Islet precursor cell (in vitro differentiated cells): ENCODE data around the gene OOSP4A.
A peak's percentile ranks its signal among the peaks of the same experiment; 100 is the strongest.

Experiments
- DNase-seq: peaks from one replicate; pipeline ENCODE4 v3.0.0-alpha.2; 2018

The OOSP4A gene

GRCh38 chr11:59963733-59964132 is at the start of gene OOSP4A:
OOSP4A (plus strand) TSS chr11:59964033; CDS start chr11:59964033, 0 bp downstream.
- no peak for DNase-seq

- DNase-seq: no peak
Measured at GRCh38 chr11:59918480-59918879, 45.4 kb upstream of the OOSP4A start.

- DNase-seq: no peak
Measured at GRCh38 chr11:59918987-59919589, 44.7 kb upstream of the OOSP4A start.

- no peak for DNase-seq
Measured at GRCh38 chr11:59923813-59924212, 40.0 kb upstream of the OOSP4A start.

GRCh38 chr11:59931688-59932087 is 32.1 kb upstream of the OOSP4A start:
- DNase-seq: no peak

- no peak for DNase-seq
Measured at GRCh38 chr11:59938132-59938531, 25.7 kb upstream of the OOSP4A start, which contains the start of gene OOSP1. OOSP1 (plus strand) TSS chr11:59938432; CDS start chr11:59938455, 23 bp downstream.

GRCh38 chr11:59938718-59939117 is 25.1 kb upstream of the OOSP4A start:
- no peak for DNase-seq

- no peak for DNase-seq
Measured at GRCh38 chr11:59939482-59939881, 24.4 kb upstream of the OOSP4A start.

GRCh38 chr11:59941091-59941490 is 22.7 kb upstream of the OOSP4A start:
- no peak for DNase-seq

- peak; percentile 54 for DNase-seq
Measured at GRCh38 chr11:59943997-59944714, 19.7 kb upstream of the OOSP4A start.

- no peak for DNase-seq
Measured at GRCh38 chr11:59944720-59945119, 19.1 kb upstream of the OOSP4A start.

GRCh38 chr11:59953463-59954218 is 10.2 kb upstream of the OOSP4A start:
- DNase-seq: no peak

- DNase-seq: no peak
Measured at GRCh38 chr11:59954219-59954847, 9.5 kb upstream of the OOSP4A start.

GRCh38 chr11:59957094-59957493 is 6.7 kb upstream of the OOSP4A start:
- no peak for DNase-seq

- no peak for DNase-seq
Measured at GRCh38 chr11:59960502-59961381, 3.1 kb upstream of the OOSP4A start.

GRCh38 chr11:59962107-59962482 is 1.7 kb upstream of the OOSP4A start:
- DNase-seq: no peak

GRCh38 chr11:59965424-59965823 is 1.6 kb downstream of the OOSP4A start:
- no peak for DNase-seq

GRCh38 chr11:59966201-59966600 is 2.4 kb downstream of the OOSP4A start:
- DNase-seq: no peak

- no peak for DNase-seq
Measured at GRCh38 chr11:59967677-59968394, 4.0 kb downstream of the OOSP4A start.

GRCh38 chr11:59968395-59968783 is 4.6 kb downstream of the OOSP4A start:
- no peak for DNase-seq

GRCh38 chr11:59973097-59973496 is 9.3 kb downstream of the OOSP4A start:
- no peak for DNase-seq
